OCI-M2 (cell line): ENCODE measurements around the gene GALNTL6.
A peak's percentile ranks its signal among the peaks of the same experiment; 100 is the strongest.

ENCODE experiments used
- DNase-seq: peaks from one replicate; lab custom pipeline; 2025; ENCODE audit not compliant: unreplicated experiment; lab: John Stamatoyannopoulos, UW

GALNTL6 gene

GRCh38 chr4:172651961-172652360 is 838.8 kb downstream of the GALNTL6 start:
- no peak for DNase-seq

GRCh38 chr4:172652369-172652768 is 839.2 kb downstream of the GALNTL6 start:
- DNase-seq: no peak

- no peak for DNase-seq
Observed at GRCh38 chr4:172653676-172654075, 840.5 kb downstream of the GALNTL6 start.

- no peak for DNase-seq
Observed at GRCh38 chr4:172654457-172654856, 841.3 kb downstream of the GALNTL6 start.

GRCh38 chr4:172656055-172656454 is 842.9 kb downstream of the GALNTL6 start:
- no peak for DNase-seq

- DNase-seq: no peak
Observed at GRCh38 chr4:172657081-172657480, 843.9 kb downstream of the GALNTL6 start.

GRCh38 chr4:172660251-172660650 is 847.0 kb downstream of the GALNTL6 start:
- DNase-seq: no peak

- DNase-seq: no peak
Observed at GRCh38 chr4:172662113-172662512, 848.9 kb downstream of the GALNTL6 start.

GRCh38 chr4:172666711-172667368 is 853.6 kb downstream of the GALNTL6 start:
- DNase-seq: no peak

- no peak for DNase-seq
Observed at GRCh38 chr4:172674811-172675210, 861.6 kb downstream of the GALNTL6 start.

GRCh38 chr4:172675232-172675631 is 862.0 kb downstream of the GALNTL6 start:
- DNase-seq: no peak

GRCh38 chr4:172680691-172681090 is 867.5 kb downstream of the GALNTL6 start:
- DNase-seq: no peak

- peak; percentile 20 for DNase-seq
Observed at GRCh38 chr4:172683021-172683420, 869.8 kb downstream of the GALNTL6 start.

GRCh38 chr4:172686021-172686420 is 872.8 kb downstream of the GALNTL6 start:
- DNase-seq: no peak

GRCh38 chr4:172688534-172688933 is 875.3 kb downstream of the GALNTL6 start:
- DNase-seq: no peak

GRCh38 chr4:172691552-172691951 is 878.3 kb downstream of the GALNTL6 start:
- DNase-seq: no peak

- no peak for DNase-seq
Observed at GRCh38 chr4:172692701-172693100, 879.5 kb downstream of the GALNTL6 start.

GRCh38 chr4:172698256-172698655 is 885.1 kb downstream of the GALNTL6 start:
- no peak for DNase-seq

- no peak for DNase-seq
Observed at GRCh38 chr4:172705565-172705964, 892.4 kb downstream of the GALNTL6 start.

GRCh38 chr4:172706000-172706399 is 892.8 kb downstream of the GALNTL6 start:
- DNase-seq: no peak

- no peak for DNase-seq
Observed at GRCh38 chr4:172707622-172708021, 894.4 kb downstream of the GALNTL6 start.

GRCh38 chr4:172708184-172708583 is 895.0 kb downstream of the GALNTL6 start:
- DNase-seq: no peak

- DNase-seq: no peak
Observed at GRCh38 chr4:172709376-172709775, 896.2 kb downstream of the GALNTL6 start.
